ENCODE data around the gene PGA4. TPM values are rescaled to one million over a fixed set of nuclear protein-coding genes. Genes with fewer than 3 reads are reported as not detected.
"Not testable (repeated sequence)": the region's sequence is repeated elsewhere in the genome, so short reads cannot be mapped to it uniquely, and the experiment has no call there.

Gene PGA4
- total RNA-seq, 1 experiment from 2014 or later = not detected

GRCh38 chr11:61231585-61231984 lies 9.4 kb downstream of the PGA4 start:
- not testable (repeated sequence) for H3K27me3 ChIP-seq, H3K36me3 ChIP-seq, H3K4me3 ChIP-seq, H3K9me3 ChIP-seq, DNase-seq

DNA sequence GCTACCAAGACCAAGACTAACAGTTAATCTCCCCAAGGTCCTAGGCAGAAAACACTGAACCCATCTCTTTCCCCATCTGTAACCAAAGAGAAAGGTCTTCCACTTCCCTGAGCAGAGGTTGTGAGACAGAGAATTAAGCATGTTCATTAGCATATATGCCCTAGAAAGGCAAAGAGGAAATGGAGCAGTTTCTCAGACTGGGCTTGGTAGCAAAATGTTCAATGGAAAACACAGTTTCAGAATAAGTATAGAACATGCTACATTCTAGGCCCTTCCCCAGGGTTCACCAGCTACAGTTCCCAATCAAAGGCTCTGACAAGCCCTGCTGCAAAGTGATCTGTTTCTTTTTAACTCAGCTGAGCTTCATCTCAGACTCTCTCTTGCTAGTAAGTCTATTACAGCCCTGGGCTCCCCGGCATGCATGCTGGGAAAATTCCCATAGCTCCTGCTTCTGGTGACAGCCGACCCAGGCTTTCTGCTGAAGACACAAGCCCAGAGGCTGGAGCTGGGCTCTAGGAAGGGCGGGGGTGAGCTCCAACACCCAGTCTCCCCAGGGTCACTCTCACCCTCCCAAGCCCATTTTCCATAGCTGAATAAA lies 10.5 kb downstream of the PGA4 start:
- H3K4me3 ChIP-seq, H3K27me3 ChIP-seq, H3K36me3 ChIP-seq, H3K9me3 ChIP-seq, DNase-seq: not testable (repeated sequence)

- DNase-seq, H3K9me3 ChIP-seq, H3K27me3 ChIP-seq, H3K4me3 ChIP-seq, H3K36me3 ChIP-seq: not testable (repeated sequence)
Measured at GRCh38 chr11:61237130-61237529, 15.0 kb downstream of the PGA4 start.

DNA sequence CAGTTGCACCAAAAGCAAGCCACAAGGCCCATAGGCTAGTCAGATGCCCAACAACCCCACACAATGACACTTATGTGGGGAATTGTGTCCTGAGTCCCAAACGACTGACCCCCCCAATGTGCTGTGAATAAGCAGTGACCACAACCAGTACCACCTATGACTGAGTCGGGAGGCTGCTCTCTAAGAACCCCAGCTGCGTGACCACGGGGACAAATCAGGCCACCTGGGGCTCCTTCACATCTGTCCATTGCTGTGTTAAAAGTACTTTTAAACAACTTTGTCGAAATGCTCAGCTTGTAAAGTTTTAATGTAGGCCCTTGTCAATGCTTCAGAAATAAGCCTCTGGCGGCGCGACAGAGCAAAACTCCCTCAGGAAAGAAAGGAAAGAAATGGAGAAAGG lies 18.1 kb downstream of the PGA4 start:
- H3K36me3 ChIP-seq, H3K9me3 ChIP-seq, DNase-seq, H3K27me3 ChIP-seq, H3K4me3 ChIP-seq: not testable (repeated sequence)

- H3K36me3 ChIP-seq, DNase-seq, H3K27me3 ChIP-seq, H3K4me3 ChIP-seq, H3K9me3 ChIP-seq: not testable (repeated sequence)
Measured at GRCh38 chr11:61240875-61241274, 18.7 kb downstream of the PGA4 start, which contains the start of gene PGA5. Gene PGA5, plus strand, starts transcription at chr11:61241175. Its CDS starts 52 bp downstream, at chr11:61241227.

- H3K4me3 ChIP-seq, H3K9me3 ChIP-seq, DNase-seq, H3K27me3 ChIP-seq, H3K36me3 ChIP-seq: not testable (repeated sequence)
Measured at GRCh38 chr11:61241526-61241925, 19.4 kb downstream of the PGA4 start.

DNA sequence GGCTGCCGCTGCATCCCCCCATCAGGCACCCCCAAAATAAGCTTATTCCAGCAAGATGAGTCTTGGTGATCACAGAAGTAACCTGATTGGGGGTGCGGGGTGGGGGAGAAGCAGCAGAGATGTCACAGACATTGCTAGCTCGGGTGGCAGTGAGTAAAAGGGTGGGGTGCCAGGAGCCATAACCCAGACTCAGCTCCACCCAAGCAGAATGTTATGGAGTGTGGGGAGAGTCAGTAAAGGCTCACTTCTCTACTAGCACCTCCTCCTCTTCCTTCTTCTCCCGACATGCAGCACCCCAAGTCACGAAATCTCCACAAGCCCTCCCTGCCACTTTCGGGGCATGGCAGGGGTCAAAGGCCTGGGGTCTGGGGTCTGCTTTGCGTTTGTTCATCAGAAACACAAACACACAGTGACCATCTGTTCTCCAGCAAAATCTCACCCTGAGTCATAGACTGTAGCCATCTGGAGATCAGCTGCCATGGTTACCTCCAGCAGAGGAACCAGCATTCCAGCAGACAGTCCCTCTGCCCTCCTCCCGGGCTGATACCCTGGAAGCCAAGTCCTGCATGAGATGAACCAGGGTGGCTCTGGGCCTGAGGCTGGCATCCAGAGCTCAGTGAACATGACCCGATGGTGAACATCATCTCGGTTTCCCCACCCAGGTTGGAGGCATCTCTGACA lies 23.3 kb downstream of the PGA4 start:
- not testable (repeated sequence) for H3K4me3 ChIP-seq, DNase-seq, H3K36me3 ChIP-seq, H3K9me3 ChIP-seq, H3K27me3 ChIP-seq

DNA sequence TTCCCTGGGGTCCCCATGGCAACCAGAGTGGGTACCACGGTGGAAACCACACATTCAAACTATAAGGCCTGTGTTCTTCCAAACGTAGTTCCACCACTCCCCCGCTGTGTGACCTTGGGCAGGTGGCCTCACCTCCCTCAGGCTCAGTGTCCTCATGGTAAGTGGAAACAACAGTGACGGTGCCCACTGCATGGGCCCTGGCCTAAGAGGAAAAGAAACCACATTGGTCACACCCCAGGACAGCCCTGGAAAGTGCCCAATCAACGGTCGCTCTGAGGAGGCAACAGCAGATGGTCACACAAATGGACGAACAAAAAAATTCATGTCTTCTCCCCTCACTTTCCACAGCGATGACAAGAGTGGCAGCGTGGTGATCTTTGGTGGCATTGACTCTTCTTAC lies 25.9 kb downstream of the PGA4 start:
- not testable (repeated sequence) for H3K27me3 ChIP-seq, H3K36me3 ChIP-seq, H3K9me3 ChIP-seq, H3K4me3 ChIP-seq, DNase-seq

DNA sequence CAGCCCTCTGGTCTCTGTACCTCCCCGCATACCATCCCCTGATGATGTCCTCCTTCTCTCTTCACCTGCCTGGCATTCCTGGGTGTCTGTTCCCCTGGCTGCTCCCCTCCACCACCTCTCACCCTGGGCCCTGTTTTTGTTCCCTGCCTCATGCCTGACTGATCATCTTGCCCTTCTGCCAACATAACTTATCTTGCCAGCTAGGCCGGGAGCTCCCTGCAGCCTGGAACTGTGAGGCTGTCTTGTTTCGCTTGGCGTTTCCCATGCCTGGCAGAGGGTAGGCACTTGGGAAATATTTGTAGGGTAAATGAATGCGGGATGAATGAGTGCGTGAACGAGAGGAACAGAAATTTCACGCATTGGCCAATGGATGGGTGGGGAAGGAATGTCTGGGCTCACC lies 27.1 kb downstream of the PGA4 start:
- DNase-seq, H3K27me3 ChIP-seq, H3K36me3 ChIP-seq, H3K4me3 ChIP-seq, H3K9me3 ChIP-seq: not testable (repeated sequence)

DNA sequence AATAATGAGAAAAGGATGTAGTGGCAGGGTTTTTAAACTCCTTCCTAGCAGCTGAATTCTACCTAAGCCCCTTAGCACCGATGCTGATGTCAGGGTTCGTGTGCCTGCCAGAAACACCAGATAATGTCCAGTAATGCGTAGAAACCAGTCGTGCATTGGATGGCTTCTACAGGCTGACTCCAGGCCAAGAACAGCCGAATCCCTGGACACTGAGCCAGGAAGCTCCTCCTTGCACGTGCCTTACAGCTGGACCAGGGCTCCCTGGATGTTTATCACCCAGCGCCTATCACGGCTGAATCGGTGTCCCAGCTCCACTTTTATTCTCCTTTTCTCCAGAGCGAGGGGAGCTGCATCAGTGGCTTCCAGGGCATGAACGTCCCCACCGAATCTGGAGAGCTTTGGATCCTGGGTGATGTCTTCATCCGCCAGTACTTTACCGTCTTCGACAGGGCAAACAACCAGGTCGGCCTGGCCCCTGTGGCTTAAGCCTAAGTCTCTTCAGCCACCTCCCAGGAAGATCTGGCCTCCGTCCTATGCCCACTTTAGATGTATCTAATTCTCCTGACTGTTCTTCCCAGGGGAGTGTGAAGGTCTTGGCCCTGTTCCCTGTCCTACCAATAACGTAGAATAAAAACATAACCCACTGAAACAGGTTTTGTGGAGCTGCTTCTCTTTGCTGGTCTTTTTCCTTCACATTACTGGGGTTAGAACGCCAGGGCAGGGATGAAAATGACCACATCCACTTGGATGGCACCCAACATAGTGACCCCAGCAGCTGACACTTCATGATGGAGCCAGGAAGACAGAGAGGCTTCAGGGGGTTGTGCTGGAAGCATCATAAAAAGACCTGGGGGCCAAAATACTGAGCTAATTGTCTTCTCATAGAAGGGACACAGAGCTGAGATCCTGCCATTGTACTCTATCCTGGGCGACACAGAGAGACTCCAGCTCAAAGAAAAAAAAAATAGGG lies 28.9 kb downstream of the PGA4 start:
- DNase-seq, H3K36me3 ChIP-seq, H3K9me3 ChIP-seq, H3K4me3 ChIP-seq, H3K27me3 ChIP-seq: not testable (repeated sequence)

GRCh38 chr11:61252332-61252731 lies 30.2 kb downstream of the PGA4 start:
- not testable (repeated sequence) for H3K36me3 ChIP-seq, H3K4me3 ChIP-seq, DNase-seq, H3K9me3 ChIP-seq, H3K27me3 ChIP-seq

DNA sequence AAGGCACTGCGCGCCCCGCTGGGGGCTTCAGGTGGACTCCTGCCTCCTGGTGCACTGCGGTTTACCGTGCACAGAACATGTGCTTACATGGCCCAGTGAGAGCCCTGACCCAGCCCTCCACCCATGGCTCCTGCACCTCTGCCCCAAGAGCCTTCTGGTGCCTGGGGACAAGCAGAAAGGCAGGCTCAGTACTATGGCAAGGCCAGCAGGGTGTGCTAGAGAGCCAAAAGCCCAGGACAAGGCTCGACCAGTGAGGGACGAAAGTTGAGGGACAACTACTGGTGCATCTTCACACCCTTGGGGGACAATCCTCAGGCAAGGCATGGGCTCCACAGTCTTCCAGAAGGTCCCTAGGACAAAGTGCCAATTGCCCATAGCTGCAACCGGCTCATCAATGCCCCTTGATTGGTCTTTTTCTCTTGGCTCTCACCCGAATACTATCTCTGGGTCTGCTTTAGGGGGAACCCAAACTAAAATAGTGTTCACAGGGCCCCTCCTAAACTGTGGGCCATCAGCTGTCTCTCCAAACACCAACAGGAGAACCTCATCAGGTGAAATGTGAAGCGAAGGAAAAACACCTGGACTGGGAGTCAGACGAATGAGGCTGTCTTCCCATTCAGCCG lies 32.4 kb downstream of the PGA4 start:
- Histone ChIP-seq H3K4me3 (no peak overlapping the region), H3K36me3 (no peaks in the 10 kb centered on the region), H3K27me3 (no peaks in the 10 kb centered on the region), H3K9me3 (no peaks in the 10 kb centered on the region)
- DNase-seq = peak; percentile 46

DNA sequence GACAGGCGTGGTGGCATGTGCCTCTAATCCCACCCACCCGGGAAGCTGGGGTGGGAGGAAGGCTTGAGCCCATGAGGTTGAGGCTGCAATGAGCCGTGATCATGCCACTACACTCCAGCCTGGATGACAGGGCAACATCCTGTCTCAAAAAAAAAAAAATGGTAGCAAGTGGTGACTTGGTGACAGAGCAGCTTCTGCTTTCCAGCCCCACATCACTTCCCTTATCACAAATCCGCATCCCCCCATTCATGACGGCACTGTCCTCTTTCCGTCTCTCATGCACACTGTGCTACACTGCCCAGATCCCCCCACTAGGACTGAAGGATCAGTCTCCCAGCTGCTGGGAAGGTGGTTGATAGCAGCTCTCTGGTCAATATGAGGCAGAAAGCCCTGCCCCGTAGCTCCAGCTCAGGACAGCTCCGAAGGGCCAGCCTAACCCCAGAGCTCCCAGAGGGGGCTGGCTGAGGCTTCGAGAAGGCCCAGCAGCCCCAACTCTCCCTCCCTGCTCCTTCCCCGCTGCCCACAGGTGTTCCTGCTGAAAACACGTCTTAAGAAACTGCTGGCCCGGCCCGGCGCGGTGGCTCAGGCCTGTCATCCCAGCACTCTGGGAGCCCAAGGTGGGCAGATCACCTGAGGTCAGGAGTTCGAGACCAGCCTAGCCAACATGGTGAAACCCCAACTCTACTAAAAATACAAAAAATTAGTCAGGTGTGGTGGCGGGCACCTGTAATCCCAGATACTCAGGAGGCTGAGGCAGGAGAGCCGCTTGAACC lies 34.7 kb downstream of the PGA4 start:
- no peaks in the 10 kb centered on the region for H3K9me3 ChIP-seq
- DNase-seq = no peak
- H3K27me3 ChIP-seq = no peaks in the 10 kb centered on the region
- H3K36me3 ChIP-seq = no peaks in the 10 kb centered on the region
- H3K4me3 ChIP-seq = no peak overlapping the region

DNA sequence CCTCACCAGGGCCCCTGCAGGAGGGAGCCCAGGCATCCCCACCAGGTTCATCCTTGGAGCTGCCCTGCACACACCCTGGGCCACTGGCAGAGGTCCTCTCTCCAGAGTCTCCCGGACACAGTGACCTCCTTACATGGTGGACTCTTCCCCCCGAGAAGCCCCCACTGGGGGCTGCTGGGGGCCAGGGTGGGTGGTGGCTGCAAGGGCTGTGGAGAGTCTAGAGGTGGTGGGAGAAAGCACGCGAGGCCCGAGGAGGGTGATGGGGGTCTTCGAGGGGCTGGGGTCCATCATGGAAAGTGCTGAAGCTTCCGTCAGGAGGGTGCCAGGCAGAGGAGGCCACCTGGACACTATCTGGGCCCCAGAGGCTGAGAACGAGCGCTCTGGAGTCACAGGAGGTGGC lies 36.4 kb downstream of the PGA4 start:
- no peak overlapping the region for H3K4me3 ChIP-seq
- no peaks in the 10 kb centered on the region for H3K27me3 ChIP-seq
- DNase-seq = no peak
- no peaks in the 10 kb centered on the region for H3K36me3 ChIP-seq
- no peaks in the 10 kb centered on the region for H3K9me3 ChIP-seq

DNA sequence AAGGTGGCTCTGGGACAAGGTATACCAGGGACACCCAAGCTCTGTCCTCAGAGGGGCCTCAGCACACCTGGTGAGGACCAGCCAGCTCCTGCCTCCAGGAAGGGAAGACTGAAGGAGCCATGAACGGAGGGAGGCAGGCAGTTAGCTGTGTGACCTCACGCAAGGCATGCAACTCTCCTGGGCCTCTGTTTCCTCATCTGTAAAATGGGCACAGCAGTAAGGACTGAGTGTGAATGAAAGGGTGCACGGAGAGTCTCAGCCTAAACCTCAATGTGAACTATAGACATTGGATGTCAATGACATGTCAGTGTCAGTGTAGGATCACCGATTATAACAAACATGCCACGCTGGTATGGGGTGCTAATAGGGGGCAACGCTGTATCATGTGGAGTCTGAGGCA lies 37.2 kb downstream of the PGA4 start:
- no peaks in the 10 kb centered on the region for H3K9me3 ChIP-seq
- no peaks in the 10 kb centered on the region for H3K36me3 ChIP-seq
- no peaks in the 10 kb centered on the region for H3K27me3 ChIP-seq
- DNase-seq = no peak
- no peak overlapping the region for H3K4me3 ChIP-seq

- H3K27me3 ChIP-seq = no peaks in the 10 kb centered on the region
- H3K9me3 ChIP-seq = no peaks in the 10 kb centered on the region
- H3K36me3 ChIP-seq = no peaks in the 10 kb centered on the region
- DNase-seq = no peak
- H3K4me3 ChIP-seq = no peak overlapping the region
Measured at GRCh38 chr11:61264371-61264770, 42.2 kb downstream of the PGA4 start.

All from MG63 (cell line).